Hepatic stellate cell (primary cell): ENCODE measurements around the gene CLEC3A.
"Not testable (repeated sequence)": the region's sequence is repeated elsewhere in the genome, so short reads cannot be mapped to it uniquely, and the experiment has no call there.

Source experiments
- DNase-seq: peaks from one replicate; pipeline ENCODE4 v3.0.0; 2011; ENCODE audit warnings: low spot score

CLEC3A gene

GRCh38 chr16:78028018-78028417 lies 5.7 kb downstream of the CLEC3A start:
- DNase-seq: no peak

GRCh38 chr16:78034530-78034929 lies 12.2 kb downstream of the CLEC3A start:
- no peak for DNase-seq

- DNase-seq: no peak
These were observed 12.7 kb downstream of the CLEC3A start for GRCh38 chr16:78035012-78035411.

- DNase-seq: no peak
These were observed 18.0 kb downstream of the CLEC3A start for GRCh38 chr16:78040396-78040795.

- peak; percentile 9 for DNase-seq
These were observed 23.7 kb downstream of the CLEC3A start for GRCh38 chr16:78045865-78046581.

- no peak for DNase-seq
These were observed 26.0 kb downstream of the CLEC3A start for GRCh38 chr16:78048319-78048718.

GRCh38 chr16:78050734-78051400 lies 28.5 kb downstream of the CLEC3A start:
- no peak for DNase-seq

GRCh38 chr16:78057803-78058564 lies 35.6 kb downstream of the CLEC3A start:
- DNase-seq: no peak

- not testable (repeated sequence) for DNase-seq
These were observed 37.5 kb downstream of the CLEC3A start for GRCh38 chr16:78059806-78060205.

- no peak for DNase-seq
These were observed 37.9 kb downstream of the CLEC3A start for GRCh38 chr16:78060295-78060694.

GRCh38 chr16:78060809-78061208 lies 38.5 kb downstream of the CLEC3A start:
- no peak for DNase-seq

GRCh38 chr16:78065319-78065718 lies 43.0 kb downstream of the CLEC3A start:
- DNase-seq: no peak

- no peak for DNase-seq
These were observed 47.6 kb downstream of the CLEC3A start for GRCh38 chr16:78069913-78070312.

- no peak for DNase-seq
These were observed 49.9 kb downstream of the CLEC3A start for GRCh38 chr16:78072275-78072674.

- no peak for DNase-seq
These were observed 53.5 kb downstream of the CLEC3A start for GRCh38 chr16:78075800-78076199.

GRCh38 chr16:78081341-78081740 lies 59.0 kb downstream of the CLEC3A start:
- DNase-seq: no peak
